ENCODE data around the gene SELL. TPM values are rescaled to one million over a fixed set of nuclear protein-coding genes. Genes with fewer than 3 reads are reported as not detected.

SELL gene
- total and polyA plus RNA-seq, 2 experiments from 2014 or later: 1.1 to 1.5 TPM

DNA sequence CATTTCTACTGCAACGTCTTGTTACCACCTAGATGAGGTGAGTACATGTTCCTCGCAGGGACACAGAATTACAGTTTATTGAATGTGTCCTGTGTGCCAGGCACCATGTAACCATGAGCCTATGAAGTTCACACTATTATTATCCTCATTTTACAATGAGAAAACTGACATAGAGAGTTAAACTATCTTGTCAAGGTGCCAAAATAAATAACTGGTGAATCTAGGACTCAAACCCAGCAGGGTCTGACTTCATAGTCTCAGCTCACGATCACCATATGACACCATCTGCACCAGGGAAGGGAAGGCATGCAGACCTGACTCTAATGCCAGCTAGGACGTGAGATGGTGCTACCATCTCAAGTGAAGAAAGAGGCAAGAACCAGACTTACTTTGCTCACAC is 20.0 kb upstream of the SELL start:
- no peaks in the 10 kb centered on the region for H3K9me3 ChIP-seq (ENCODE audit: low read depth)
- DNase-seq (ENCODE audit: low spot score): no peak
- TF ChIP-seq, protein P1, sequence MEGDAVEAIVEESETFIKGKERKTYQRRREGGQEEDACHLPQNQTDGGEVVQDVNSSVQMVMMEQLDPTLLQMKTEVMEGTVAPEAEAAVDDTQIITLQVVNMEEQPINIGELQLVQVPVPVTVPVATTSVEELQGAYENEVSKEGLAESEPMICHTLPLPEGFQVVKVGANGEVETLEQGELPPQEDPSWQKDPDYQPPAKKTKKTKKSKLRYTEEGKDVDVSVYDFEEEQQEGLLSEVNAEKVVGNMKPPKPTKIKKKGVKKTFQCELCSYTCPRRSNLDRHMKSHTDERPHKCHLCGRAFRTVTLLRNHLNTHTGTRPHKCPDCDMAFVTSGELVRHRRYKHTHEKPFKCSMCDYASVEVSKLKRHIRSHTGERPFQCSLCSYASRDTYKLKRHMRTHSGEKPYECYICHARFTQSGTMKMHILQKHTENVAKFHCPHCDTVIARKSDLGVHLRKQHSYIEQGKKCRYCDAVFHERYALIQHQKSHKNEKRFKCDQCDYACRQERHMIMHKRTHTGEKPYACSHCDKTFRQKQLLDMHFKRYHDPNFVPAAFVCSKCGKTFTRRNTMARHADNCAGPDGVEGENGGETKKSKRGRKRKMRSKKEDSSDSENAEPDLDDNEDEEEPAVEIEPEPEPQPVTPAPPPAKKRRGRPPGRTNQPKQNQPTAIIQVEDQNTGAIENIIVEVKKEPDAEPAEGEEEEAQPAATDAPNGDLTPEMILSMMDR (IDR thresholded peaks at IDR 0.05; ENCODE audit: poor library complexity): no peak
- TF ChIP-seq EZH2 (IDR thresholded peaks at IDR 0.05; ENCODE audit: borderline replicate concordance) (no peak), EZH2phosphoT487 (IDR thresholded peaks at IDR 0.05; ENCODE audit: low read depth, severe bottlenecking, unreplicated experiment) (no peak)
- WGBS (ENCODE audit: low lambda C conversion rate, missing lambda C conversion rate): 90% methylated on average over 4 of the region's 4 CpGs
- no peaks in the 10 kb centered on the region for H3K4me1 ChIP-seq (ENCODE audit: insufficient read depth)
- H3K27me3 ChIP-seq: no peaks in the 10 kb centered on the region
- no peaks in the 10 kb centered on the region for H3K36me3 ChIP-seq (replicated peaks; ENCODE audit: insufficient read depth, low read depth)
- H2AFZ ChIP-seq: no peak overlapping the region
- no peaks in the 10 kb centered on the region for H3K79me2 ChIP-seq
- H3K4me3 ChIP-seq: no peak overlapping the region
- H4K20me1 ChIP-seq (ENCODE audit: insufficient read depth, poor library complexity, severe bottlenecking): no peaks in the 10 kb centered on the region
- no peaks in the 10 kb centered on the region for H3K9me2 ChIP-seq (replicated peaks; ENCODE audit: insufficient read depth)
- no peak overlapping the region for H3K27ac ChIP-seq
- H3K4me2 ChIP-seq: no peak overlapping the region

DNA sequence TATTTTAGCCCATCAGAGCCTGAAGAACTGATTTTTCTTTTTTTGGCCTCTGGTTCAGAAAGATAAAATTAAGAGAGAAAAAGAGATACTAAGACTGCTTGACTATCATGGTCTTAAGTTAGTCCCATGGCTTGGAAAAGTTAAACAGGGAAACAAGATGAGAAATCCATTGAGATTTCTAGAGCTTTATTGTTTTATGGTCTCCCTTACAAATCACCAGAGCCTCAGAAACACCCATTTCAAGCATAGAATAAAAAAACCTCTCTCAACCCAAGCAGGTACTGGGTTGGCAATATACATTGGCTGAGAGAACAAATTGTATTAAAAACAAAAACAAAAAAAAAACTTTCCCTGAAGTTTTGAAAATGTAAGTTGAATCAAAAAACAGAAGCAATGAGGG is 18.6 kb upstream of the SELL start:
- H3K27me3 ChIP-seq: no peaks in the 10 kb centered on the region
- no peak overlapping the region for H3K27ac ChIP-seq
- no peak overlapping the region for H3K4me3 ChIP-seq
- no peaks in the 10 kb centered on the region for H3K36me3 ChIP-seq (replicated peaks; ENCODE audit: insufficient read depth, low read depth)
- no peaks in the 10 kb centered on the region for H3K9me2 ChIP-seq (replicated peaks; ENCODE audit: insufficient read depth)
- H3K9me3 ChIP-seq (ENCODE audit: low read depth): no peaks in the 10 kb centered on the region
- H3K4me2 ChIP-seq: no peak overlapping the region
- no peaks in the 10 kb centered on the region for H3K79me2 ChIP-seq
- TF ChIP-seq EZH2 (IDR thresholded peaks at IDR 0.05; ENCODE audit: borderline replicate concordance) (no peak), EZH2phosphoT487 (IDR thresholded peaks at IDR 0.05; ENCODE audit: low read depth, severe bottlenecking, unreplicated experiment) (no peak)
- TF ChIP-seq, protein P1 (IDR thresholded peaks at IDR 0.05; ENCODE audit: poor library complexity): no peak
- no peak for DNase-seq (ENCODE audit: low spot score)
- no peaks in the 10 kb centered on the region for H4K20me1 ChIP-seq (ENCODE audit: insufficient read depth, poor library complexity, severe bottlenecking)
- no peak overlapping the region for H2AFZ ChIP-seq
- no peaks in the 10 kb centered on the region for H3K4me1 ChIP-seq (ENCODE audit: insufficient read depth)

DNA sequence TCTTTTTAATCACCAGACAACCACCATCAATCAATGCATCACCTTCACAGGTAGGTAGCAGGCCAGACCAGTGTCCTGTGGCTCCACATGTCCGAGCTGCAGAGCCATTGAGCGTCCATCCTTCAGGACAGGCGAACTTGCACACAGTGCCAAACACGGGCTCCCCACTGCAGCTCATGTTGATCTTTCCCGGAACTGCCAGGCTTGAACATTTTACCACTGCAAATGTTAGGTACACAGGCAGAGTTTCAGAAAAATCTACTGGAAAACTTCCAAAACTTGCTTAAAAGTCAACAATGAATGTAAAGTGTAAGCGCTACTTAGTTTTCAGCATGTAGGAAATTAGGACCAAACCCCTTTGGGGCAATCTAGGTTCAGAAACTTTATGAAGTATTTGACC is 15.9 kb upstream of the SELL start:
- no peak for DNase-seq (ENCODE audit: low spot score)
- Histone ChIP-seq H3K4me3 (no peak overlapping the region), H3K4me2 (no peak overlapping the region), H4K20me1 (ENCODE audit: insufficient read depth, poor library complexity, severe bottlenecking) (no peaks in the 10 kb centered on the region), H3K4me1 (ENCODE audit: insufficient read depth) (peaks cover 13% of the 10 kb centered on the region), H3K9me2 (replicated peaks; ENCODE audit: insufficient read depth) (no peaks in the 10 kb centered on the region), H2AFZ (no peak overlapping the region), H3K27ac (no peak overlapping the region), H3K9me3 (ENCODE audit: low read depth) (no peaks in the 10 kb centered on the region), H3K79me2 (no peaks in the 10 kb centered on the region), H3K36me3 (replicated peaks; ENCODE audit: insufficient read depth, low read depth) (no peaks in the 10 kb centered on the region), H3K27me3 (no peaks in the 10 kb centered on the region)
- no peak for TF ChIP-seq EZH2 (IDR thresholded peaks at IDR 0.05; ENCODE audit: borderline replicate concordance)
- no peak for TF ChIP-seq EZH2phosphoT487 (IDR thresholded peaks at IDR 0.05; ENCODE audit: low read depth, severe bottlenecking, unreplicated experiment)
- TF ChIP-seq, protein P1 (IDR thresholded peaks at IDR 0.05; ENCODE audit: poor library complexity): no peak
- WGBS (ENCODE audit: low lambda C conversion rate, missing lambda C conversion rate): 79% methylated on average over 6 of the region's 6 CpGs

DNA sequence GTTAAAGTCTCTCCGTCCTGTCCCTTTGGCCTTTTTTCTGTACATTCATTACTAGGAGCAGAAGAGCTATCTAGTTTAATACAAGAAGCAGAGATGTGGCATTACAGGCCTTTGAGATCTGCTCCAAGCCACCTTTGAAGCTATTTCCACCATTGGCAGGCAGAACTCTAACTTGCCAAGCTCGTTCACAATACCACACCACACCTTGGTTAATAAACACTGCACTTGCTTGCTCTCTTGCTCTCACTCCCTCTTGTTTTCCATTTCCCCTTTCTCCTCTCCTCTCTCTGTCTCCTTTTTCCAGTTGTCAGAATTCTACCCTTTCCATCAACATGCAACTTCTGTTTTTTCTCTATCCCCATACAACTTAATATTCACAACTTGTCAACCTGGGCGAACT is 15.4 kb upstream of the SELL start:
- Histone ChIP-seq H3K4me1 (ENCODE audit: insufficient read depth) (peaks cover 13% of the 10 kb centered on the region), H3K79me2 (no peaks in the 10 kb centered on the region), H2AFZ (no peak overlapping the region), H3K27me3 (no peaks in the 10 kb centered on the region), H3K9me3 (ENCODE audit: low read depth) (no peaks in the 10 kb centered on the region), H3K27ac (no peak overlapping the region), H3K36me3 (replicated peaks; ENCODE audit: insufficient read depth, low read depth) (no peaks in the 10 kb centered on the region), H3K4me2 (no peak overlapping the region), H3K4me3 (no peak overlapping the region), H4K20me1 (ENCODE audit: insufficient read depth, poor library complexity, severe bottlenecking) (no peaks in the 10 kb centered on the region), H3K9me2 (replicated peaks; ENCODE audit: insufficient read depth) (no peaks in the 10 kb centered on the region)
- WGBS (ENCODE audit: low lambda C conversion rate, missing lambda C conversion rate): 86% methylated on average over 3 of the region's 3 CpGs
- DNase-seq (ENCODE audit: low spot score): no peak
- no peak for TF ChIP-seq EZH2phosphoT487 (IDR thresholded peaks at IDR 0.05; ENCODE audit: low read depth, severe bottlenecking, unreplicated experiment)
- no peak for TF ChIP-seq EZH2 (IDR thresholded peaks at IDR 0.05; ENCODE audit: borderline replicate concordance)
- TF ChIP-seq, protein P1 (IDR thresholded peaks at IDR 0.05; ENCODE audit: poor library complexity): no peak
